ENCODE data around the gene MMP12.
A peak's percentile ranks its signal among the peaks of the same experiment; 100 is the strongest.
"Not testable (repeated sequence)": the region's sequence is repeated elsewhere in the genome, so short reads cannot be mapped to it uniquely, and the experiment has no call there.

MMP12 gene

DNA sequence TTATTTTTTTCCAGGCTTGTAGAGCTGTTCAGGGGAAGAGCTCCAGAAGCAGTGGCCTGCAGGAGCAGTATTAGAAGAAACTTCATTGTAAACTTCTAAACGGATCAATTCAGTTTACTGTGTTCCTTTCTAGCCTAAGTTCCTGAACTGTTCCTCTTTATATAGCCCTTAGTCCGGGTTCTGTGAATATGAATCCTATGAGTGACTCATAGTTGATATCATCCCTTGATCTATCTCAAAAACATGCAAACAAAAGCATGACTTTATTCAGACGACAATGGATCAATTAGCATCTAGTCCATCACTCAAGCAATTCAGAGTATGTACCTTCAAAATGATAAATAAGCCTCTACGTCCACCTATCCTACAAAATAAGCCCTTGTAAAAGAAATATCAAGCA lies at the start of gene MMP12:
MMP12 (minus strand) TSS at position 131 of the 400 bp plus-strand sequence; CDS start at position 86, 45 bp downstream.
- DNase-seq (ENCODE audit: low read depth), result no peak

GRCh38 chr11:102921587-102922220 lies 46.9 kb upstream of the MMP12 start:
- no peak for DNase-seq (ENCODE audit: low read depth)

DNA sequence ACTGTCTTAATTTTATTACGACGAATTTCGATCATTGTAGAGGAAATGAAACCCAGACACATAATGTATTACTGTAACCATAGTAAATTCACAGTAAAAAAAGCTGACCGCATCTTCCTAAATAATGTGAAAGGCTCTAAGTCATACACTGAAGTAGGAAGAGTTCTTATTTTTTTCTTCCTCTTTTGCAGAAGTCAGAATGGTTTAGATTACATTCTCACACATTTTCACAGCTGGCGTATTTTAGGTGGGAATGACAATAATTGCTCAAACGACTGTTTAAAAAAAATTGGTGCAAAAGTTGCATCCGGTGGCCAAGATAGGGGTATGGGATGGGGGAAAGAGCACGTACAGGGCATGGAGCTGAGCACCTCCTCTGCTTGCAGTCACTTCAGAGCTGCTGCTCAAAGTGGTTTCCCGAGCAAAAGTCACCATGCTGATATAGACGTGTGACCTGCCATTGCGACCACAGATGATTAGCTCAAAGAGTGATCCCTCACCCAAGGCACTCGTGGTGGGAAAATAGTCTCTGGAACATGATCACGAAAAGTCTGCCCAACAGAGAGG lies 45.4 kb upstream of the MMP12 start:
- DNase-seq (ENCODE audit: low read depth), result no peak

- no peak for DNase-seq (ENCODE audit: low read depth)
These were observed 40.2 kb upstream of the MMP12 start for GRCh38 chr11:102915044-102915375.

GRCh38 chr11:102914238-102915043 lies 39.7 kb upstream of the MMP12 start:
- peak; percentile 23 for DNase-seq (ENCODE audit: low read depth)

GRCh38 chr11:102912482-102912830 lies 37.7 kb upstream of the MMP12 start:
- DNase-seq (ENCODE audit: low read depth), result peak; percentile 21

DNA sequence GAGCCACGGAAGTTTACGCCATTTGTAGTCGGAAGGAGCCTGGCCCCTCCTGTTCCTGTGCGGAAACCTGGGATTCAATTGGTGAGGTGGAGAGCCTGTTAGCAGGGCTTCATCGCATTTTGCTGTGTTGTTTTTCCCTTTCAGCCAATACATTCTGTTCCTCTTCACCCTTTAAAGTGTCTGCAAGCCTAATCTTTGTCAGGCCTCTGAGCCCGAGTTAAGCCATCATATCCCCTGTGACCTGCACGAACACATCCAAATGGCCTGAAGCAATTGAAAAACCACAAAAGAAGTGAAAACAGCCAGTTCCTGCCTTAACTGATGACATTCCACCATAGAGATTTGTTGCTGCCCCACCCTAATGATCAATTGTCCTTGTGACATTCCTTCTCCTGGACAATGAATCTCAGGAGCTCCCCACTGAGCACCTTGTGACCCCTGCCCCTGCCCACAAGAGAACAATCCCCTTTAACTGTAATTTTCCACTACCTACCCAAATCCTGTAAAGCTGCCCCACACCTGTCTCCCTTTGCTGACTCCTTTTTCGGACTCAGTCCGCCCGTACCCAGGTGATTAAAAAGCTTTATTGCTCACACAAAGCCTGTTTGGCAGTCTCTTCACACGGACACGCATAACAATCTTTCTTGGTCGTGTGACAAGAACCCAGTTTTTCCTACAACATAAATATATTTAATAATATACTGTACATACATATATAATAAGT lies 37.1 kb upstream of the MMP12 start:
- DNase-seq (ENCODE audit: low read depth), result no peak

GRCh38 chr11:102905848-102906247 lies 31.1 kb upstream of the MMP12 start:
- DNase-seq (ENCODE audit: low read depth), result peak; percentile 5

DNA sequence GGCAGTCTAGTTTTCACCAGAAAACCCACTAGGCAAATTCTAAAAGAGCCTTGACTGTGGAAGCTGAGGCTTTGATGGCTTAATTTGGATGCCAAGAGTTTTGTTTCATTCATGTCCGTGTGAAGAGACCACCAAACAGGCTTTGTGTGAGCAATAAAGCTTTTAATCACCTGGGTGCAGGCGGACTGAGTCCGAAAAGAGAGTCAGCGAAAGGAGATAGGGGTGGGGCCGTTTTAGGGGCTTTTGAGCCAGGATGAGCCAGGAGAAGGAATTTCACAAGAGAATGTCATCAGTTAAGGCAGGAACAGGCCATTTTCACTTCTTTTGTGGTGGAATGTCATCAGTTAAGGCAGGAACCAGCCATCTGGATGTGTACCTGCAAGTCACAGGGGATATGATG lies 29.1 kb upstream of the MMP12 start:
- DNase-seq (ENCODE audit: low read depth), result not testable (repeated sequence)

GRCh38 chr11:102900346-102900745 lies 25.6 kb upstream of the MMP12 start:
- no peak for DNase-seq (ENCODE audit: low read depth)

DNA sequence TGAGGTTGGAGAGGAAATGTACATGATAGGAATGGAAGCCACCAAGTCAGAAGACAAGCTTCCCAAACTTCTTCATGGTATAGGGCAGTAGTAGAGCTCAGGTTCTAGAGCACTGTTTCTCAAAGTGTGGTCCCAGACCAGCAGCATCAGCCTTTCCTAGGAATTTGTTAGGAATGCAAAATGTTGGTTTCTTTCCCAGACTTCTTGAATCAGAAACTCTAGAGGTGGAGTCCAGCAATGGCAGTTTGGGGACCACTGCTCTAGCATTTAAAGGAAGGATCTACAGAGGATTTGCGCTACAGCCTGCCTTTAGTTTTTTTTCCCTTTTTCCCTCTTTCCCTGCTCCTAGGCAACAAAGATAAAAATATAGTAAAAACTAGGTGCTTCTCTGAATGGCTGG lies 17.0 kb upstream of the MMP12 start:
- DNase-seq (ENCODE audit: low read depth), result no peak

GRCh38 chr11:102886999-102887398 lies 12.2 kb upstream of the MMP12 start:
- no peak for DNase-seq (ENCODE audit: low read depth)

- no peak for DNase-seq (ENCODE audit: low read depth)
These were observed 8.4 kb upstream of the MMP12 start for GRCh38 chr11:102883141-102883540.

GRCh38 chr11:102882389-102883024 lies 7.7 kb upstream of the MMP12 start:
- DNase-seq (ENCODE audit: low read depth), result peak; percentile 17

DNA sequence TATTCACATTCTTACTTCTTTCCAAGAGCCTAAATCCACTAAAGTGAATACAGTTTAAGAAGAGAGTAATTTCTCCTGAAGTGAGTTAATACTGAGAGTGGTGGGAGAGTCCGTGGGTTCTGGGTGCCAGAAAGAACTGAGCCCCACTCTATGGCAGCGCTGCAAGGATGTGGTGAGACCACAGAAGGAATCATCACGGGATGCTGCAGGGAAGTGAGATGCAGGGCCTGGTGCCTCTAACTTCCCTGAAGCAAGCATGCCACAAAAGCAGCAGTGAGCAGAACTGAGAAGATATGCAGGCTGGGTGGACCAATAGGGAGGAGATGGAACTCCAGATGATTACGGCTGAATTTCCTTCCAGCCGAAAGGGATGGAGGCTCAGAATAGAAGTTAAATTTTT lies 5.0 kb upstream of the MMP12 start:
- no peak for DNase-seq (ENCODE audit: low read depth)

GRCh38 chr11:102878595-102878994 lies 3.8 kb upstream of the MMP12 start:
- DNase-seq (ENCODE audit: low read depth), result no peak

GRCh38 chr11:102869354-102869964 lies 5.3 kb downstream of the MMP12 start:
- DNase-seq (ENCODE audit: low read depth), result not testable (repeated sequence)

- peak; percentile 40 for DNase-seq (ENCODE audit: low read depth)
These were observed 6.4 kb downstream of the MMP12 start for GRCh38 chr11:102868339-102868738.

GRCh38 chr11:102864724-102865123 lies 10.1 kb downstream of the MMP12 start:
- no peak for DNase-seq (ENCODE audit: low read depth)

- no peak for DNase-seq (ENCODE audit: low read depth)
These were observed 20.8 kb downstream of the MMP12 start for GRCh38 chr11:102853956-102854355.

DNA sequence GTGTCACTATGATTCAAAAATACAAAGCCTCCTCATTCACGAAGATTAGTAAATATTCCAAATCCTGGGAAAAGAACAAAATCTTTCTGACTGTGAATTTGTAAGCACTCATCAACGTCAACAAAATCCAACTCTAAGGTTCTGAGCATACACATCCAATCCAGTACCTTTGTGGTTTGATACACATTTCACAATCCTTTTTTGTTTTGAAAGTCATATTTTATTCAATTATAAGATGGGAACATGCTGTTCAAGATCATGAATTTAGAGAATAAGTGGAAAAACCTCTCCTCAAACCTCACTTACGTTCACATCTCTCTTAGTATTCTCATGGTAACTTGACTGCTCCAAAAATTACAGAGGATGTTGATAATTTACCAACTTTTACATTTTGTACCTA lies 21.7 kb downstream of the MMP12 start:
- DNase-seq (ENCODE audit: low read depth), result no peak

Data from amniotic epithelial cell (primary cell).